Frontal cortex (tissue), 4 donors: ENCODE data around the gene TERT. TPM values are rescaled to one million over a fixed set of nuclear protein-coding genes. Genes with fewer than 3 reads are reported as not detected.
"Not testable (repeated sequence)": the region's sequence is repeated elsewhere in the genome, so short reads cannot be mapped to it uniquely, and the experiment has no call there.

ENCODE experiments used
- DNase-seq, 2 donors: peaks; one replicate each; pipeline ENCODE4 v3.0.0; 2012; ENCODE audit warnings: low spot score in 2 of 2
- FAIRE-seq: peaks from 2 replicates; lab custom pipeline; 2012; peaks lifted over from hg19 to GRCh38; lab: Jason Lieb, UNC
- total RNA-seq: library from RNA; depleted of rRNA; stranded (reverse); fragments of >200 nt; gene quantifications from one replicate; pipeline ENCODE4 v1.2.3, GENCODE V29; 2014
- donor health status: control.
- donor health status: control.
- donor health status: control.

The TERT gene
- total RNA-seq, 1 donor from 2014 or later = not detected

DNA sequence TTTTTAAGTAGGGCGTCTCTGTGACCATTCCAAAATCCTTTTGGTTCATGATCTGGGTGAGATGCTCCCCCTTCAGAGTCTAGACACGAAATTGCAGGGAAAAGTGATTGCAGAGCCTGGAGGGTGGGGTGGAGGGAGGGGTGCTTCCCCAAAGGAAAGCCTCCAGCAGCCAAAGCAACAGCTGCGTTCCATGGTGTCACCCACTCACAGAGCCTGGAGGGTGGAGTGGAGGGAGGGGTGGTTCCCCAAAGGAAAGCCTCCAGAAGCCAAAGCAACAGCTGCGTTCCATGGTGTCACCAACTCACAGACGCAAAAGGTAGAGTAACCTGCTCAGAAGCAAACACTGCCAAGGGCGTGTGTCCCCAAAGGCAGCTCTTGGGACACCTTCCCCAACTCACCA is 47.1 kb downstream of the TERT start:
- no peak for FAIRE-seq
- DNase-seq = peak in 1 of 2 donors; percentile 40

DNA sequence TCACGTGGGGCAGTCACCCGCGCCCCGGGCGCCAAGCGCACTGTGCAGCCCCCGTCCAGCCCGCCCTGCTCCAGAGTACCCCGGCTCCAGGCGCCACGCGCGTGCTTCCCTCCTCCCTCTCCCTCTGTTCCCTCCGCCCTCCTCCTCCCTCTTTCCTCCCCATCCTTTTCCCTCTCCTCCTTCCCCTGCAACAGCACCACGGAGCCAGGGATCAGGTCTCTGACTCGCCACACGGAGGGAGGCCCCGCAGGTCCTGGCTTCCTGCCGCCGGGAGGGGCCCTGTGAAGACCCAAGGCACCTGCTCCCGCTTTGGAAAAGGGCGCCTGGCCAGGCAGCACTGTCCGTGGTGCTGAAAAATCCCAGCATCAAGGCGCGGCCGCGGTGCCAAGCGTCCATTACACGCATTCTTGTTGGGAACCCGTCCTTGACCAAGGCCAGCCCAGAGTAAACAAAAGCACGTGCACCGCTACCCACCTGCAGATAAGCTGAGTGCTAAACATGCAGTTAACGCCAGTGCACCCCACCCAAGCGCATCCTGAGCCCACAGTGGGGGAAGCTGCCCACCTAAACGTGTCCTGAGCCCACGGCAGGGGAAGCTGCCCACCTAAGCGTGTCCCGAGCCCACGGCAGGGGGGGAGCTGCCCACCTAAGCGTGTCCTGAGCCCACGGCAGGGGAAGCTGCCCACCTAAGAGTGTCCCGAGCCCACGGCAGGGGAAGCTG is 48.0 kb downstream of the TERT start:
- DNase-seq (peak; percentile 50 to 57), FAIRE-seq (no peak)

DNA sequence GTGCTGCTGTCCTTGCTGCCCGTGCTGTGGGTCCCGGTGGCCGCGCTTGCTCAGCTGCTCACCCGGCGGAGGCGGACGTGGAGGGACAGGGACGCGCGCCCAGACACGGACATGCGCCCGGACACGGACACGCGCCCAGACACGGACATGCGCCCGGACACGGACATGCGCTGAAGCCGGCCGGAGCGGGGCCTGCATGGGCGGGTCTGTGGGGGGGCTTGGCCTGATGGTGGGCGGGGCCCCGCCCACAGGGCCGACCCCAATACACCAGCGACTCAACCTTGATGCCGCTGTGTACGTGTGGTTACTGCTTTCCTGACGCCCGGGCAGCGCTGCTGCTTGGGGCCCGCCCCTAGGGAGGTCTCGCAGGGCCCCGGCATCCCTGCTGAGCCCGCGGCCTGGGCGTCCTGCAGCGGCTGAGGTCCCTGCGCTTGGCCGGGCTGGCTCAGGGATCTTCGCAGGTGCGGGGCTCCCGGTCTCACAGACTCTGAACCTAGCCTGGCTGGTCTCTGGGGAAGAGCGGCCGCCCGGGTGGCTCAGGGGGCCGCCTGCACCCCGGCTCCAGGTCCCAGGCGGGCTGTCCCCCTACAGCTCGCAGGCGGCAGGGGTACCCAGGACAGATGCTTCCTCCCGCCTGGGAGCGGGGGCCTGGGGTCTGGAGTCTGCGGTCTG is 48.8 kb downstream of the TERT start:
- DNase-seq = peak in 1 of 2 donors; percentile 48

DNA sequence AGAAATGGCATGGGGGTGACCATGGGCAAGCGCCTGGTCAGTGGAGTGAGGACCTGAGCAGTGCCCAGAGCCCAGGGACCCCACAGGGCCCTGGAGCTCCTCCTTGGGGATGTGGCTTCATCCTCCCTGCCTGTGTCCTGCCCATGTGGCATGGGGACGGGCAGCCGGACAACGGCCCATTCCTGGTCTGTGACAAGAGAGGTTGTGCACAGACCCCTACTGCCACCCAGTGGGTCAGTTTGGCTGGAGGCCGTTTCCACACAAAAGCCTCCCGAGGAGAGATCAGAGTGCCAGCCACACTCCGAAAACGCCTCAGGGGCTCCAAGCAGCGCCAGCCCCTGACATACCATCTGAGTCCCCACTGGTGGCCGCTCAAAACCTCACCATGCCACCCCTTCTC is 49.9 kb downstream of the TERT start:
- DNase-seq (peak; percentile 50 to 54), FAIRE-seq (no peak)

More for the DNA sequence above, 48.8 kb downstream of the TERT start:
- no peak for FAIRE-seq

DNA sequence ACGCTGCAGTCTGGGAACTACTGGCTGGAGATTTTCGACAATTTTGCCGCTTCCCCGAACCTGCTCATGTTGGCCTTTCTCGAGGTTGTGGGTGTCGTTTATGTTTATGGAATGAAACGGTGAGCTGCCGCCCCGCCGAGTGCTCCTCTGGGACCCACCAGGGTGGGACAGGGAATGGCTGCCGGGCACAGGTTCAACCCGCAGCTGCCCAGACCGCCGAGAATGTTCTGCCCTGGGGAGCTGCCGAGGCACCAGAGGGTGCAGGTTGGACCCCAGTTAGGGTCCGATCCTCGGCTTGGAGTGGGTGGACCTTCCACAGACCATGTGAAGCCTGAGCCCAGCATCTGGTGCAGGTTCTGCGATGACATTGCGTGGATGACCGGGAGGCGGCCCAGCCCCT is 50.6 kb downstream of the TERT start:
- DNase-seq = no peak
- FAIRE-seq = no peak

DNA sequence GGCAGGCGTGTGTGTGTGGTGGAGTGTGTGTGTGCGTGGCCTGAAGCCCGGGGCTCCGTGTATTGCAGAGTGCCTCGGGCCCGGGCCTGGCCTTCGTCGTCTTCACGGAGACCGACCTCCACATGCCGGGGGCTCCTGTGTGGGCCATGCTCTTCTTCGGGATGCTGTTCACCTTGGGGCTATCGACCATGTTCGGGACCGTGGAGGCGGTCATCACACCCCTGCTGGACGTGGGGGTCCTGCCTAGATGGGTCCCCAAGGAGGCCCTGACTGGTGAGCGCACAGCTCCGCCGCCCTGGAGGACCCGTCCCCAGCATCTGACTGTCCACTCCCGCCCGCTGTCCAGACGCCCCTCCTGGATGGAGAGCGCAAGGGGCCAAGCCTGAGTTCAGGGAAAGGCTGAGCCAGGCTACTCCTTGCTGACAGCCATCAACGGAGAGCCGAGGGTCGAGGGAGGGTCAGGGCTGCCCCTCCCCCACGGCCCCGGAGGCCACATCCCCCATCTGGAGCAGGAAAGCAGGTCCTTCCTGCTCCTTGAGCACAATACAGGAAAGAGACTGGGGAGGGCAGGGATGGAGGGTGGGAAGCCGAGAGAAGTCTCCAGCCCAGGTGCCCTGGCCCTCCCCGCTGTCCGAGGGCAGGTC is 51.3 kb downstream of the TERT start:
- no peak for FAIRE-seq
- no peak for DNase-seq

DNA sequence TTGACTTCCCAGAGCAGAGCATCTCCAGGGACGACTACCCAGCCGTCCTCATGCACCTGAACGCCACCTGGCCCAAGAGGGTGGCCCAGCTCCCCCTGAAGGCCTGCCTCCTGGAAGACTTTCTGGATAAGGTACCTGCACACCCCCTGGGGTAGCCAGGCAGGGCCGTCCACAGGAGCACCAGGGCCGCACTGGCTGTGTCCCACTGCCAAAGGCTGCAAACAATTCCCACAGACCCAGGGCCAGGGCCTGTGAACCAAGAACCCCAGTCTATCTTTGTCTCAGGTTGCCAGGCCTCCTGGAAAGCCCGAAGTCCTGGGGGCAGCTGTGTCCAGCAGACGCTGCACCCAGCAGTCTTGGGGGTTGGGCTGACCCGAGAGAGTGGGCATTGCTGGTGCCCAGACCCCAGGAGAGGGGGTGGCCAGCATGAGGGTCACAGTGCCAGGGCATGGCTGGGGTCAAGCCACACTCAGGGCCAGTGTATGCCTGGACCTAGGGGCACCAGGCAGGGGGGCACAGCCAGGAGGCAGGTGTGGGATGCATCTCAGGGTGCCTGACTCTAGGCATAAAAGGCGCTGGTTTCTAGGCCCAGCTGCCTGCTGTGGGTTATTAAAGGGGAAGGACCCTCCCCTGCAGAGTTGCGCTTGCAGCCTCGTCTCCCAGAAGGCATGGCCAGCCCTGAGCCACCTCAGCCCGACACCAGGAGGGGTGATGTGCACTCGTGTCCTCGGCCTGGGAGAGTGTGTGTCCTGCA is 52.0 kb downstream of the TERT start:
- DNase-seq (no peak), FAIRE-seq (no peak)

DNA sequence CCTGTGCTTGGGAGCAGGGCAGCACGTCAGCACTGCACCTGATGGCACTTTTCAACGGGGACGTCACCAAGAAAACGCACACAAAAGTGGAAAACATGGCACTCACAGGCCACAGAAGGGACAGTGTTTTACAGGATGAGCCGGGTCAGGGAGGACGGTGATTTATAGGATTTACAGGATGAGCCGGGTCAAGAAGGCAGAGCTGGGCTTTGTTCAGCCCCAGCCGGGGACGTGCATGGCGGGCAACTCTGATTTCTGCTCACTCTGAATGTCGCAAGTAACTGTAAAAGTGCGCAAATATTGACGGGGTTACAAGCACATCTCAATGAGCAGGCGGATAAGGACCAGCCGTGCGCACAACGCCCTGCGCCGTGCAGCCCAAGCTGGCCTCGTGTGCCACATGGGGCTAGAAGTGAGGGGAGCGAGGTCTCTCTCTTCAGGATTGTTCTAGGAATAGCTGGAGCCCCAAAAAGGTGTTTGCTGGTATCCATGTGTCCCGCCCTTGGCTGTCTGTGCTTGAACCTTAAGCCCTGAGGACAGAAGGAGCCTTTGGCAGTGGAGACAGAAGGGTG is 53.3 kb downstream of the TERT start:
- DNase-seq = no peak
- FAIRE-seq = no peak

DNA sequence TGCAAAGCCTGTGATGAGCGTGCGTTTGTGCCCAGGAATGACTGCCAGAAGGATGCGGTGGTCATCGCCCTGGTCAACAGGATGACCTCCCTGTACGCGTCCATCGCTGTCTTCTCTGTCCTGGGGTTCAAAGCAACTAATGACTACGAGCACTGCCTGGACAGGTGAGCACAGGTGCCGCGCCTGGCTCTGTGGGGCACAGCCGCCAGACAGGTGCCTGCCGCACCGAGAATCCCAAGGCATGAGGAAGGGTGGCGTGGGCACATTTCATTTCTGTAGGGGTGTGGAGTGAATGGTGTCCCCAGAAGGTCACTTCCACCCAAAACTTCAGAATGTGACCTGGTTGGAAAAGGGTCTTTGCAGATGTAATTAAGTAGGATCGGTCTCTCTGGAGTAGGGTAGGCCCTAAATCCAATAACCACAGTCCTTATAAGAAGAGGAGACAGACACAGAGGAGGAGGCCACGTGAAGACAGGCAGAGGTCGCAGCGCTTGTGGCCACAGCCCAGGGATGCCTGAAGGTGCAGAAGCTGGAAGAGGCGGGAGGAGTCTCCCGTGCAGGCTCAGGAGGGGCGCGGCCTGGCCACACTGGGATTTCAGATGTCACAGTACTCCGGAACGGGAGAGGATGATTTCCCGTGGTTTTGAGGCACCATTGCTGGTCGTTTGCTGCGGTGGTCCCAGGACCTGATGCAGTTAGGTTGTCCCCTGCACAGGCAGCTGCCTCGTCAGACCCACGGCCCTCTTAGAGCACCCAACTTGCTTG is 54.2 kb downstream of the TERT start:
- no peak for DNase-seq
- no peak for FAIRE-seq

DNA sequence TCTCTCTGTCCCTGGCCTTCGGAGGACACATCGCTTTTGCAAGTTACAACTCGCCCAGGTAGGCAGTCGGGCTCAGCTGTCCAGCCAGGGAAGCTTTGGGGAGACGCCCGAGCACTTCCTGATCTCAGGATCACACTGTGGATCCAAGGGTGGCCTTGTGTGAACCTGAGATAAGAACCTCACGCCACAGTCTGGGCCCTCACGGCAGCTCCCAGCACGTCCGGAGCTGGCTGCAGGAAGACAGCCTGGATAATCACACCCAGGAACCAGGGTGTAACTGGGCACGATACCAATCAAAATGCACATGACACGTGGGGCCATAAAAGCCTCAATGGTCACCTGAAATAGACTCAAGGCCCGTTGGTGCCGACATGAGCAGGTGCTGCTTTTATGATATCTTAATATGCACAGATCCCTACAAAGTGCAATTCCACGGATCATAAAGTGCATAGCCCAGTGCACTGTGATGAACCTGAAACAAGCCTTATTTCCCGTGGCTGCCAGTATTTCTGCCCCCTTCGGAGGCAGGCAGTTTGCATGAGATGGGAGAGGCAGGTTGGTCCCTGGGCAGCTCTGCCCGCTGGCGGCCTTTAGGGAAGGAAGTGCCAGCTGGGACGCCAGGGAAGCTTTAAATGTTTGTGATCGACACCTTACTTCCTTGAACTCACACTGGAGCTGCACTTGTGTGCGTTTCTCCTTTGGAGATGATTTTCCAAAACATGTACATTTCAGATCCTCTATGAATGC is 55.2 kb downstream of the TERT start:
- no peak for FAIRE-seq
- DNase-seq = no peak

DNA sequence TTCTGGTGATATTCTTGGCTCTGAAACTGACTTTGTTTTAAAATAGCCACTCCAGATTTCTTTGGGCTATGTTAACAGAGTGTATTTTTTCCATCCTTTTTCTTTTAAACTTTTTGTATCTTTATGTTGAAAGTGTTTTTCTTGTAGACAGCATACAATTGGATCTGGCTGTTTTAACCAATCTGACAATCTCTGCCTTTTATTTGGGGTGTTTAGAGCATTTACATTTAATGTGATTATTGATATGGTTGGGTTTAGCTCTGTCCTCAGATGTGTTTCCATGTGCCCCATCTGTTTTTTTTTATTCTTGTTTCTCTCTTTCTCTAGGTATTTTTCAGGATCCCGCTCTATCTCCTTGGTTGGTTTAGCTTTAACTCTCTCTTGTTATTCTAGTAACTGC is 59.0 kb downstream of the TERT start:
- no peak for FAIRE-seq
- DNase-seq = no peak

DNA sequence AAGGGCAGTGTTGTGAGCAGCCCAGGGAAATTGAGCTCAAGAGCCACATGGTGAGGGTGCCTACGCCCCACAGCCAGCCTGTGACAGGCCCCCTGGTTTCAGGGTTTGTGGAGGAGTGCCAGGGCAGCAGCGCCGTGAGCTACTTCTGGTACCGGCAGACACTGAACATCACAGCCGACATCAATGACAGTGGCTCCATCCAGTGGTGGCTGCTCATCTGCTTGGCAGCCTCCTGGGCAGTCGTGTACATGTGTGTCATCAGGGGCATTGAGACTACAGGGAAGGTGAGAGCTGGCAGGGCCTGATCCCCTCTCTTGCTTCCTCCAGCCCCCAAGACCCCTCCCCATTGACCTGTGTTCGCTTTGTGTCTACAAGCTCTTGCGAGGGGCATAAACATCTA is 59.5 kb downstream of the TERT start:
- FAIRE-seq (no peak), DNase-seq (no peak)

DNA sequence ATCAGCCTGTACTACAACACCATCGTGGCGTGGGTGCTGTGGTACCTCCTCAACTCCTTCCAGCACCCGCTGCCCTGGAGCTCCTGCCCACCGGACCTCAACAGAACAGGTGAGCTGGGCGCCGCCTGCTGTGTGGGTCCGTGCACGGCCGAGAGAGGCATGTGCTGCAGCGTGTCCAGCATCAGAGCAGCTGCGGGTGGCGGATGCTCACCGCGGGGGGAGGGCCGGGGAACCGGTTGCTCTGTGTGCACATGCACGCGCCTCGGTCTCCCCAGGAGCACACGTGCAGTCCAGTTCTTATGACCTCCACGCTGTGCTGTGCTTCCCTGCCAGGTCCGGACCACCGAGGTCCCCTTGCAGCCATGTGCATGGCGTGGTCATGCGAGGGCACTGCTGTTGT is 62.1 kb downstream of the TERT start:
- FAIRE-seq (no peak), DNase-seq (no peak)

DNA sequence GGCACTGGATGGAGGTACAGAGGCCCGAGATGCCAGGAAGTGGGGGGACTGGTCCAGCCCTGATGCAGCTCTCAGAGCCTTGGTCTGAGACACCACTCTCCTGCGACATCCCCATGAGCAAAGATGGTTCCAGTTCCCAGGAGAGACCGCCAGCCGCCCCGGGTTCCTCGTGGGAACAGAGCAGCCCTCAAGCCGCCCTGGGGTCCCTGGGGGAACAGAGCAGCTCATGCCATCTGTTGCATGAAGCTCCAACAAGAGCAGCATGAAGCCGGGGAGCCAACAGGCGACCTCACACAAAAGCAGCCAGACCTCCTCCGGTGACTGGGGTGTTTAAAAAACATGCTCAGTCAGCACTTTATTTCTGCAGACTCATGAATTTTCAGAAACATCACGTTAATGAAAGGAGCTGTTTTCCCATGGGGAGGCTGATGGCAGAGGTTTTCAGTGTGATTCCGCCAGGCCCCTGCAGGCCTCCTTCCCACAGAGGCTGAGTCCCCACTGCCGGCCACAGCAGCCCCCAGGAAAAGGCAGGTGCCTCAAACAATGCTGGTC is 63.4 kb downstream of the TERT start:
- DNase-seq = no peak
- FAIRE-seq = no peak

DNA sequence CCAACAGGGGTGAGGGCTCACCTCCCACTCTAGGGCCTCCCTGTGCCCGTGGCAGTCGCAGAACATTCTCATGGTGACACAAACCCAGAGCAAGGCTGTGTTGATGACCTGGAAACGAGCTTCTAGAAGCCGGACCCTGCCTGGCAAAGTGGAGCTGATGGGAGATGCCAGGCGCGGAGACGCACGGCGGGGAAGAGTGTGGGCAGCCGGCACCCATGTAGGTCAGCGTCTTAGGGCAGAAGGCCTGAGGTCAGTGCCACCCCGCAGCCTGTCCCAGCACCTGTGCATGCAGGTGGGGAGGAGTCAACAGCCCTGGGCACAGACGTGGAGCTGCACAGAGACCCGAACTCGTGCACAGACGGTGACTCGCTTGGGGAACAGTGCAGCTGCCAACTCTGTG is 64.3 kb downstream of the TERT start:
- no peak for DNase-seq
- no peak for FAIRE-seq

DNA sequence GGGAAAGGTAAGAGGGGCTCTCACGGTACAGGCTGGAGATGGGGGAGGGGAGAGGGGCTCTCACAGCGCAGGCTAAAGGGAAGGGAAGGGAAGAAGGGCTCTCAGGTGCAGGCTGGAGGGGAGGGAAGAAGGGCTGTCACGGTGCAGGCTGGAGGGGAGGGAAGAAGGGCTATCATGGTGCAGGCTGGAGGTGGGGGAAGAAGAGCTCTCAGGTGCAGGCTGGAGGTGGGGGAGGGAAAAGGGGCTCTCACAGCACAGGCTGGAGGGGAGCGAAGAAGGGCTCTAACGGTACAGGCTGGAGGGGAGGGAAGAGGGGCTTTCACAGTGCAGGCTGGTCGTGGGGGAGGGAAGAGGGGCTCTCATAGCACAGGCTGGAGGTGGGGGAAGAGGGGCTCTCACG is 65.0 kb downstream of the TERT start:
- no peak for FAIRE-seq
- DNase-seq = no peak

DNA sequence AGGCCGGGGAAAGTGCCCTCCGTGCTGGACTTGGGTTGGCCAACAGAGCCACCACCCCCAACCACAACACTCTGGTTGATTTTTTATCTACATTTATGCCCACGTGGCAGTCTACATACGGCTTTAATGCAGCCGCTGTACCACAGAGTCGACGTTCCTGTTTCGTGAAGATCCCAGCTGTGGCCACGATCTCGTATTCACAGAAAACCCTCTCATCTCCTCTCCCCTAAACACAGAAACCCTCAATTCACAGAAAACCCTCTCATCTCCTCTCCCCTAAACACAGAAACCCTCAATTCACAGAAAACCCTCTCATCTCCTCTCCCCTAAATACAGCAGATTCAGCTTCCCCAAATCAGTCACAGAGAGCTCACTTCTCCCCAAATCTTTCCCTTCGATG is 65.8 kb downstream of the TERT start:
- not testable (repeated sequence) for DNase-seq, FAIRE-seq

DNA sequence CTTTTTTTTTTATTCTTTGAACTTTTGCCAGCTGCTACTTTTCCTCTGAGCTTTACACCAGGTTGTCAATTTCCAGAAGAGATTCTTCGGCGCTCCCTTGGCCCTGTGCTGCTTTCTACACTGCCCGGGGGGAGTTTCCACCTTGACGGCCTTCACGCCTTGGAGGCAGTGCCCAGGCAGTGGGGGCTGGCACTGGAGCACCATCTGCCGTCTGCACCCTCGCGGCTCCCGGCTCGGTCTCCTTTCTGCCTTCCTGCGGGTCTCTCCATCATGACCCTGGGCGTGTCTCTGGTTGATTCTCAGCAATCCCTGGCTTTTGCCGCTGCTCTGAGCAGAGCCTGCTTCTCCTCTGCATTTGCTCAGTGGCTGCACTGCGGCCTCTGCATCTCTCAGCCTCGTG is 66.7 kb downstream of the TERT start:
- FAIRE-seq = no peak
- no peak for DNase-seq

DNA sequence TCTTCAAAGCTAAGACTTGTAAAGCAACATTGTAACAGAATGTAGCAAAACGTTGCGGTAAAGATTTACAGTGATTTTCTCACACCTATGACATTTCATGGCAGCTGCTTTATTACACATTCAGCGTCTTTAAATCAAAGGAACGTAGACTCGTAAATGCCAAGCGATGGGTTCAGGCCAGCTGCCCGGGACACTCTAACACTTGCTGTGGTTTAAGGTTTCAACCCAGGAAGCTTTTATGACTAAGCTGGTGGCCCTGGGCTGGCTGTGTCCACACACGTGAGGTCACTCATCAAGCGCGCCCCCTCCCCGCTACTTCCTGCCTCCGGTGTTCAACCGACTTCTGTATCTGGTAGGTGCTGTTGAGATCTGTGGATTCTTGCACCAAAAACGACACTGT is 67.2 kb downstream of the TERT start:
- no peak for FAIRE-seq
- no peak for DNase-seq
